K562 (cell line): Measurements from ENCODE around the gene TF.

Experiments
- ELF2 ChIP-seq: fragments of 250-450 bp; sonication (Bioruptor Pico); IDR thresholded peaks from 2 replicates; pipeline ENCODE4 v1.5.0; 2021; ENCODE audit warnings: mild to moderate bottlenecking
- TF ChIP-seq, protein P1 (sequence below), 3 experiments: IDR thresholded peaks in 2 of 3; conservative IDR thresholded peaks in 1 of 3; 2 replicates each; pipeline ENCODE4 v1.5.1; 2011 to 2012; ENCODE audit warnings: low read length in 3 of 3, mild to moderate bottlenecking in 3 of 3, control low read depth in 2 of 3, improper control_type of control experiment in 1 of 3, inconsistent platforms in 1 of 3, low read depth in 1 of 3, mixed read lengths in 1 of 3, moderate library complexity in 1 of 3; ENCODE audit not compliant: insufficient read depth in 2 of 3

DNA sequence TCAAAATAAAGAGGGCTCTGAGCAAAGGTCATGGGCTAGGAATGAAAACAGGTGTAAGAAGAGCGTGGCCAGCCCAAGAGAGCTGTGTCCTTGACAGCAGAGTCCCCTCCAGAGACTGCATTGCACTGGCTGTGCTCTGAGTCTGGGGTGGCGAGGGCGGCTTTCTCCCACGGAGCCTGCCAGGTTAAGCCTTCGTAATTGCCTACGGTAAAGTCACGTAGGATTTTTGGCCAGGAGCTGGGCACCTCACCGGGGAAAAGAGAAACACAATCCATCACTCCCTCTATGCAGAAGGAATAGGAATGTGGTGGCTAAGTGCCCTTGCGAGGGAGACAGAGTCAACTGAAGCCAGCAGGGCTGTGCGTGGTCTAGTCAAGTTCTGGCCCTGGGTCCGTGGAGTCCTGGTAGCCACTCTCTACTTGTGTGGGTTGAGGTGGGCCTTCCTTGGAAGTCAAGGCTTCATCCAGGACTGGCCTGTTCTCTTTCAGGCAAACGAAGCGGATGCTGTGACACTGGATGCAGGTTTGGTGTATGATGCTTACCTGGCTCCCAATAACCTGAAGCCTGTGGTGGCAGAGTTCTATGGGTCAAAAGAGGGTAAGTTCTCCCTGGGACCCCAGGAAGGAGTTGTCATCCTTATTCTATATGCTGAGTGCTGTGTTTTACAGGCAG lies 7.0 kb downstream of the TF start:
- TF ChIP-seq, protein P1, sequence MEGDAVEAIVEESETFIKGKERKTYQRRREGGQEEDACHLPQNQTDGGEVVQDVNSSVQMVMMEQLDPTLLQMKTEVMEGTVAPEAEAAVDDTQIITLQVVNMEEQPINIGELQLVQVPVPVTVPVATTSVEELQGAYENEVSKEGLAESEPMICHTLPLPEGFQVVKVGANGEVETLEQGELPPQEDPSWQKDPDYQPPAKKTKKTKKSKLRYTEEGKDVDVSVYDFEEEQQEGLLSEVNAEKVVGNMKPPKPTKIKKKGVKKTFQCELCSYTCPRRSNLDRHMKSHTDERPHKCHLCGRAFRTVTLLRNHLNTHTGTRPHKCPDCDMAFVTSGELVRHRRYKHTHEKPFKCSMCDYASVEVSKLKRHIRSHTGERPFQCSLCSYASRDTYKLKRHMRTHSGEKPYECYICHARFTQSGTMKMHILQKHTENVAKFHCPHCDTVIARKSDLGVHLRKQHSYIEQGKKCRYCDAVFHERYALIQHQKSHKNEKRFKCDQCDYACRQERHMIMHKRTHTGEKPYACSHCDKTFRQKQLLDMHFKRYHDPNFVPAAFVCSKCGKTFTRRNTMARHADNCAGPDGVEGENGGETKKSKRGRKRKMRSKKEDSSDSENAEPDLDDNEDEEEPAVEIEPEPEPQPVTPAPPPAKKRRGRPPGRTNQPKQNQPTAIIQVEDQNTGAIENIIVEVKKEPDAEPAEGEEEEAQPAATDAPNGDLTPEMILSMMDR (IDR thresholded peaks at IDR 0.05 in 2 of 3, conservative IDR thresholded peaks at IDR 0.05 in 1 of 3; ENCODE audit: insufficient read depth in 2 of 3, low read depth in 1 of 3, low read length in 3 of 3): no peak
- no peak for TF ChIP-seq ELF2 (CRISPR knock-in tag)
